NOMO-1 treated with dmso at 0.1 percent for 144 hours (cell line): ENCODE measurements around the gene CALML3.

Experiments used
- DNase-seq: peaks from one replicate; lab custom pipeline; 2025; ENCODE audit not compliant: unreplicated experiment; lab: John Stamatoyannopoulos, UW

The CALML3 gene

DNA sequence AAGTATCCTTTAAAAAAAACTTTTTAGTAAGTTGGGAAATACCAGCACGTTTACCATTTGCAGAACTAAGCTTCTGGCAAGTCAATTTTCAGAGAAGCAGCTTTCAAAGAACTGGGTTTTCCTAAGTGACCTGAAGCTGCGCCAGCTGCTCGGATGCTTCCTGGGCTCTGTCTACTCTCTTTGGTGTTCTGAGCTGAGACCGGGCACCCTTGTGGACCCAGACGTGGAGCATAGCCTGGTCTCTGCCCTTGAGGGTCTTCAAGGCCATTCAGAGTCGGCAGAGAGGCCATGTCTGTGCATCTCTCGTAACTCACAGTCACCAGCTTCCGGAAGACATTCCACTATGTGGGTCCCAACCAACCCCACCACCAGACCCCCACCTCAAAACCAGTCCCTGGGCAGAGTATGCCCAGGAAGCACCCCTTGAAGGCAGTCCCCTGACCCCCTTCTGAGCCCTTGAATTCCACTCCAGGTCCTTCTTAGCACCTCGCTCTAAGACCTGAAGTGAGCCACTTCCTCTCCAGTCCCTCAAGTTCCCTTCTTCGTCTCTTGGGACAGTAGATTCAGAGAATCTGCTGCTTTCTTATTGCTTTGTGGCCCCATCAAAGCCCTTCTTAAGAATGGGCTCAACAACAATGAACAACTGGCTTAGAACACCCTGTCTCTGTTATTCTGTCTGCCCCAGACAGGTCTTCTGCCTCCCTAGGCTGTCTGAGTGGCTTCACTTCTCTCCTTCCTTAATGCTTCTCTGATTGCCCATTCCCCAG, 33.9 kb upstream of the CALML3 start:
- DNase-seq = no peak

DNA sequence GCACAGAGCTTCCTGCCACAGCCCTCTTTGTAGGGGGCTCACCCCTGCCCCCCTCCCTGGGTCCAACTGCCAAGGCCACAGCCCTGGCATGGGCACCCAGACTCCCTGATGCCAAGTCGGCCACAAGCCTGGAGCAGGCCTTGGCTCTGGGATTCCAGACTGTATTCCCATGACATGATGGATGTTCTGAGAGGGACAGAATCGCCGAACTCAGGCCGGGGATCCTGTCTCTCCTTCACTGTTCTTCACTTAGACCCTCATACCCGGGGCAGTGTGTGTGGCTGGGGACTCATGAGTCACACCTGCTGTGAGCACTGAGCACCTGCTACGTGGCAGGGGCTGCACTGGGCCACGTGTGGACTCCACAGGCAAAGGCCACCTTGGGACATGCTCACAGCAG, 33.3 kb upstream of the CALML3 start:
- no peak for DNase-seq

DNA sequence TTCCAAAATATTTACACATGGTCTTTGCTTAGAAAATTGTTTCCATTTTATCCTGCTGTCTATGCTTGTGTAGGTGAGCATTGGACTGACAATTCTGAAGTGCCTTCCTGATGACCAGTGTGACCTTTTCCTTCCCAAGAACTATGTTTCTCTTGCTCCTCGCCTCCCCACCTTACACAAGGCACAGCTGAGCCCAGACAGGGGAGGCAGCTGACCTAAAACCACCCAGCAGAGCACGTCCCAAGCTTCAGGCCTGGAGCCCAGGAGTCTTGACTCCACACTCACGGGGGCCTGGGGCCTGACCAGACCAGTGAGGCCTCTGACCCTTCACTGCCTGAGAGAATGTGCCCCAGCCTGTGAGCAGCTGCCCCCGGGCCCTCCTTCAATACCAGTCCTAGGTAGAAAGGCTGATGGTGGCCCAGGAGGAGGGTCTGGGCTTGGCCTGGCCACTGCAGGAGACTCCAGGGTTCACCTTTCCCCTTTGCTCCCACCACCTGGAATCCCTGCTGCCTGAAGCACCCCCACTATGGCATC, 32.4 kb upstream of the CALML3 start:
- DNase-seq = no peak

DNA sequence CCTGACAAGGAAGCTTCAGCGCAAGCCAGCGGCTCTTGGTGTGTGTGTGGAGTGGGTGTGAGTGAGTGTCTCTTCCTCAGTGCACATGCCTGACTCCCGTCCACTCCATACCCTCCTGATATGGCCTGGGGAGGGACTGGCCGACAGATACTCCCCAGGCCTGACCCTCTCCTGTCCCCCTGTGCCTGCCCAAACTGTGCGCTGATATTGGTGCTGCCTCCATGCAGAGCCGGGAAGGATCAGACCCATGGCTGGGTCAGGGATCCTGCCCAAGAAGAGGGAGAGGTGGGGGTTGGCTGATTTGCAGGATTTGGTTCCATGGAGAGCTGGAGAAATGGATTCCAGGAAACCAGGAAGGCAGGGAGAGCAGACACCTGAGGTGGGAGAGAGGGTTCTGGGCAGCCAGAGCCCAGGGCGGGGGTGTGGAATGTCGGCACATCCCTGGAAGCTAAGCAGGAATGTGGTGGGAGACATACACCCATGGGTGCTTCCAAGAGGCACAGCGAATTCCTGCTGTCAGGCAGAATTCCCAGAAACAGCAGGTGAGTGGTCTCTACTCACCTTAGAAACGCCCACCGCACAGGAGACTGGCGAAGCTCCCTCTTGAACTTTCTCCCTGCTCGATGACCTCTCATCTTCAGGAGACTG, 31.7 kb upstream of the CALML3 start:
- DNase-seq = no peak

DNA sequence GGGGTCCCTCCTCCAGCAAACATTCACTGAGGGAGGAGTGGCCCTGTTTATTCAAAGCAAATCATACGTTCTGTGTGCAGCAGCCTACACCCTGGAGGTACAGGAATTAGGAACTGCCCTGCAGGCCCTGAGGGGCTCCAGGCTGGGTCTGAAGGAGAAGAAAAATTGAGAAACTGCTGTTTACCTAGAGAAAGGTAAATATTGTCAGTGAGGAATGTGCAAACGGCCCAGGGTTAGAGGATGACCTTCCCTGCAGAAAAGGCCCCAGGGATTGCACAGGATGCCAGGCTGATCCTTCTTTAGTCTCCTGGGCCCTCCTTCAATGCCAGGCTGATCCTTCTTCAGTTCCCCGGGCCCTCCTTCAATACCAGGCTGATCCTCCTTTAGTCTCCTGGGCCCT, 31.1 kb upstream of the CALML3 start:
- no peak for DNase-seq

DNA sequence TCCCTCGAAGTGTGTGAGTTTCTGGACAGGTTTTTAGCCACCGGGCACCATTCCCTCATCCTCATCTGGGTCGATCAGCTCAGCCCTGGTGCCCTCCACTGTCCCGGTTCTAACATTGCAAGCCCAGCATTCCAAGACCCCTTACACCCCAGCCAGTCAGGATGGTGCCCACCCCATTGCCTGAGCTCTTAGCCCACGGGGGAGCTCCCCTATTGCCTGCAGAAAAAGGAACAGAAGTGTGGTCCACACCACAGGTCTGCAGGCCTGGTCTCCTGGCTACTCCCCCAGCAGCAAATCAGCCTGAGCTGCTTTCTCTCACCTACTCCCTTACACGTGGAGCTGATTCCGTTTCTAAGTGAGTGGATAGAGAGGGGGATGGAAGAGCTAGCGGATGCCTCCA, 30.1 kb upstream of the CALML3 start:
- no peak for DNase-seq

DNA sequence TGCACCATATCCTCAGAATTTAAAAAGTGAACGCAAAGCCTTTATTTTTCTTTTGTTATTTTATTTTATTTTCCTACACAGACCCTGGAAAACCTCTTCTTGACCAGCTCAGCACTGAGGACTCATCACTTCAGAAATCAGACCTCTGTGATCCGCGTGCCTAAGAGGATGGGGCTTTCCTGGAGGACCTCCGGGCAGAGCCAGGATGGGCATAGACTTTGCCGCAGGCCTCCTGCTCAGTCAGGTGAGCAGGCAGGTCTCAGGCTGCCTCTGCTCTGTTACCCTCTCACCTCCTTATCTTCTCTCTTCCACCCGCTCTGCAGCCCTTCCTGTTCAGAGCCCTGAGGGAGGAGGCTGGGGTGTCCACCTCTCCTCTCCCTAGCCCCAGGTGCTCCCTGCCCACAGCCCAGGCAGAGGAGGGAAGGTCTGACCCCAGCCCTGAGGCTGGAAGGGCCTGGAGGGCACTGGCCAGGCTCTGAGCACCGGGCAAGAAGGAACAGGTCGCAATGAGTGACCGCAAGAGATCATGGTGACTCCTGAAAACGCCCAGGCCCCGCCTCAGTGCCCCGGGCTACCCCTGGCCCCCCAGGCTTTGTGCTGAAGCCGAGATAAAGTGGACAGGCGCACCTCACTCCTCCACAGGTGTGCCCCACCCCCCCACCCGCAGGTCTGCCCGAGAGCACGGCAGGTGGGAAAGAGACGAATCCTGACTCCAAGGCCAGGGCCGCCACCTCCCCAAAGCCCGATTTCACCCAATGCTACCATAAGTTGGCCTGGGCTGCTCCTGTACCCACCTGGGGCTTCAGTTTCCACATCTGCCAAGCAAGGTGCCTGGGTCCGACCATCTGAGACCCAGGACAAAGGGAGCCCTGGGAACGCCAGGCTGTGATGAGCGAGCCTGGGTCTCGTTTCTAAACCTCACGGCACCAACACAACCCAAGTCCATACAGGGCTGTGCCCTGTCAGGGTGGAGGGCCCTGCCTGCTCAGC, 28.2 kb upstream of the CALML3 start:
- DNase-seq = no peak

DNA sequence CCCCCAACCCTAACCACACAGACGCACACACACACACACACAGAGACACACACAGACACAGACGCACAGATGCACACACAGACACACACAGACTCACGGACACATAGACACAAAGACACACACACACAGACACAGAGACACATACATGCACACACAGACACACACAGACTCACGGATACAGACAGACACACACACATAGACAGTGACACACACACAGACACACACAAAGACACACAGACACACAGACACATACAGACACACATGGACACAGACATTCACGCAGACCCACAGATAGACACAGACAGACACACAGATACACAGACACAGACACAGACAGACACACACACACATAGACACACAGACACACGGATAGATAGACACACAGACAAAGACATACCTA, 27.5 kb upstream of the CALML3 start:
- no peak for DNase-seq

DNA sequence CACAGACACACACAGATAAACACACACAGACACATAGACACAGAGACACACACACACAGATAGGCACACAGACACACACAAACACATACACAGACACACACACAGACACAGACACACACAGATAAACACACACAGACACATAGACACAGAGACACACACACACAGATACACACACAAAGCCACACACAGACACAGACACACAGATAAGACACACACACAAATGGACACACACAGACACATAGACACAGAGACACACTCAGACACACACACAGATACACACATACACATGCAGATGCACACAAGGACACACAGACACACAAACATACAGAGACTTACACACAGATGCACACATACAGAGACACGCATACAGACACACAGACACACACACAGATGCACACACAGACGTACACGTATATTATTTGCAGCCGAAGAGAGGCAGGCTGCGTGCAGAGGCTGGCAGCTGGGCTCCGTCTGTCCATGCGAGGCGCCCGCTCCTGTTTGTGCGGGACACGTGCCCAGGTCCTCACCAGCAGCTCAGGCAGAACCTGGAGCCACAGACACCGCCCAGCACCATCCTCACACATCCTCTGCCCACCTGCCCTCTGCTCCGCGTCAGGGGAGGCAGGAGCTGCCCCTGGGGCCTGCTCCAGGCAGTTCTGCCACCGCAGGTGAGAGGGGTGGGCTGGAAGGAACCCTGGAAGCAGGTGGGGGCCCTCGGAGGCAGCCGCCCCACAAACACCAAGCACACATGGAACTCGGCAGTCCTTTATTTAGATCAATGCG, 26.6 kb upstream of the CALML3 start:
- no peak for DNase-seq

DNA sequence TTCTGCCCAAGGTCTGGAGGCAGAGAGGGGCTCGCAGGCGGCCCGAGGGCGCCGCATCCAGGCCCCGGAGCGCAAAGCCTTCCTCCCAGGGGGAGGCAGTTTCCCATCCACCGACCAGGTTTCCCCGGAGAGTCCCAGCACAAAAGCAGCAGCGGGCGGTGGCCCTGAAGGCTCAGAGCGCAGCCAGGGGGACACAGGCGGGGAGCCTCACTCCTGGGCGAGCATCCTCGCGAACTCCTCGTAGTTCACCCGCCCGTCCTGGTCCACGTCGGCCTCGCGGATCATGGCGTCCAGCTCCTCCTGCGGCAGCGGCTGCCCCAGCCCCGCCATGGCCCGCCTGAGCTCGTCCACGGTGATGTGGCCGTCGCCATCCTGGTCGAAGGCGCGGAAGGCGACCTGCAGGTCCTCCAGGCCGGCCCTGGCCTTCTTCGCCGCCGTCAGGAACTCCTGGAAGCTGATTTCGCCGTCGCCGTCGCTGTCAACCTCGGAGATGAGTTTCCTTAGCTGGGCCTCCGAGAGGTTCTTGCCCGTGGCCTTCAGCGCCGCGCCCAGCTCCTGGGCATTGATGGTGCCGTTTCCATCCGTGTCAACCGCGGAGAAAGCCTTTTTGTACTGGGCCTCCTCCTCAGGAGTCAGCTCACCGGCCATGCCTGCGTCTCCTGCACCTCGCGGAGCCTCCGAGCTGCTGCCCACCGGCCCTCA, 25.8 kb upstream of the CALML3 start:
- DNase-seq = no peak

DNA sequence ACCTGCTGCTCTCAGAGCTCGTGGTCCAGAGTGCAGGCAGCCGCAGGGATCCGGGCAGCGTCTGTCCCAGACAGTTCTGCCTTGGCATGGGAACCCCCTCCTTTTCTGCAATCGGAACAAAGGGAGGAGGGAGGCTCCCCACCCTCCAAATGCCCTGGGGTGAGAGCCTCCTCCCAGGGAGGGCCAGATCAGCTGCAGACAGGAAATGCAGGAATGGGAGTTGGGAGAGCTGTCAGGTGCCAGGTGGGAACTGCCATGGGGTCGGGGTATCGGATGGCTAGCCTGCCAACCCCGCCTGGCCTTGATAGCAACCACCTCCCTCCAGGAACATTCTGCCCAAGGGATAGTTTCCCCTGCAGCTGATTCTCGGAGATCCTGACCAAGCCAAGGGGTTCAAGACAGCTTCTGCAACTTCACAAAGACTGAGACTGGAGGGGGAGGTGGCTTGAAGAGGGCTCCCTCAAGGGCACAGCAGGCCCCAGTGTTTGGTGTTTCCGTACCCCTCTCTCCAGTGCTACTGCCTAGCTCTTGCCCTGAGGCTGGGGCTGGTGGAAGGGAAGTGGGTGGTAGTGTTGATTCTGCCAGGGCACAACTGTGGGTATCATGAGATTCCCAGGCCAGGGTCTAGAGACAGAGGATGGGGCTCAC, 25.1 kb upstream of the CALML3 start, which contains the start of gene CALML5:
Gene CALML5, minus strand, starts transcription at position 78 of the 648 bp plus-strand sequence. CDS start 132 bp downstream, outside the sequence.
- no peak for DNase-seq

DNA sequence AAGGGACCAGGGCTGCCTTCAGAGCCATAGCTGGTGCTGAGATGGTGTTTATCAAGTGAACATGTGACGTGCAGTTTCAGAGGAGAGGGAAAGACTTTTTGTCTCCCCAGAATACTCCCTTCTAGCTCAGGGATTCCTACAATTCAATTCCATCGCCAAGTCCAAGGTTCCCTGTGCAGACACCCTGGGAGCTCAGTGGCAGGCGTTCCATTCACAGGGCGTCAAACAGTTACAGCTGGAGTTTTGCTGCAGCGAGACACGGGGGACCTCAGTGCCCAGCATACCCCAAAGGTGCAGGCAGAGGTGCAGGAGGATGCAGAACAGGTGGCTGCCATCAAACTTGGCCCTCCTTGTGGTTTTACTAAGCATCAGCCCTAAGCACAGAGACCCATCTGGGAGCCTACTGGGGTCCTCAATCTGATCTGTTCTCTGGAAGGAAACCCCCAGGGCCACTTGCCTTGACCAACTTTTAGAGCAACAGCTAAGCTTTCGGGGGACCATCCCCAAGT, 24.5 kb upstream of the CALML3 start:
- DNase-seq = no peak

DNA sequence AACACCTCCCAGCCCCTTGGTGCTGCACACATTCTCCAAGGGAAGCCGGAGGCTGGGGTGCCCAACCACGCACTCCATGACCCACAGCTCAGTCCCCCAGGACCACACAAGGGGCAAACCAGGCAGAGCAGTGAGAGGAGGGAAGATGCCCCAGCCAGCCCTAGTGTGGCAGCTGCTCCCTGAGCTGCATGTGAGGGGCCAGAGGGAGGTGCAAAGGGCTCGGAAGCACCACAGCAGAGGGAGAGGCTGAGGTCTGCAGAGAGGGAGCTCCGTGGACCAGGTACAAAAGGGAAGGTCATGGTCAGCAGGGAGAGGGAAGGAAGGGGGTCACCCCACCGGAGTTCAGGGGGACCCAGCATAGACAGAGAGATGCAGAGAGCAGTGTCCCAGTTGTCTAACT, 23.9 kb upstream of the CALML3 start:
- no peak for DNase-seq

DNA sequence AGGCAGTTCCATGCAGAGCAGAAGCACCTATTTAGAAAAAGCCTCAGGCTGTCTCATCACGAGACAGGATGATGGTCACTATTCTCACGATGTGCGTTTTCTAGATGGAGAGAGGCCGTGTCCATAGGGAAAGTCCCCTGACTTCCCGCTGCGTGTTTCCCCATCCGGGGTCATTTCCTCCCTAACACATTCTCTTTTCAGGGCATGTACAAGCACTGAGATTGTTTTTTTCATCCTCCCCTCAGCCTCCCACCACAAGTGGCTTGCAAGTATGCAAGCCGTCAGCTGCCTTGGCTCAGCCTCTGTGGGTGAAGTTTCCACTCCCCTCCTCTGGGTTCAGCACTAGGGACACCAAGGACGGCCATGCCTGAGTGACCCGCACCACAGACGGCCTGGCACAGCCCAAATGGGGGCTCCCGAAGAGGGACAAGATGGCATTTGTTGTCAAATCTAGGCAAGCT, 22.7 kb upstream of the CALML3 start:
- DNase-seq = no peak

DNA sequence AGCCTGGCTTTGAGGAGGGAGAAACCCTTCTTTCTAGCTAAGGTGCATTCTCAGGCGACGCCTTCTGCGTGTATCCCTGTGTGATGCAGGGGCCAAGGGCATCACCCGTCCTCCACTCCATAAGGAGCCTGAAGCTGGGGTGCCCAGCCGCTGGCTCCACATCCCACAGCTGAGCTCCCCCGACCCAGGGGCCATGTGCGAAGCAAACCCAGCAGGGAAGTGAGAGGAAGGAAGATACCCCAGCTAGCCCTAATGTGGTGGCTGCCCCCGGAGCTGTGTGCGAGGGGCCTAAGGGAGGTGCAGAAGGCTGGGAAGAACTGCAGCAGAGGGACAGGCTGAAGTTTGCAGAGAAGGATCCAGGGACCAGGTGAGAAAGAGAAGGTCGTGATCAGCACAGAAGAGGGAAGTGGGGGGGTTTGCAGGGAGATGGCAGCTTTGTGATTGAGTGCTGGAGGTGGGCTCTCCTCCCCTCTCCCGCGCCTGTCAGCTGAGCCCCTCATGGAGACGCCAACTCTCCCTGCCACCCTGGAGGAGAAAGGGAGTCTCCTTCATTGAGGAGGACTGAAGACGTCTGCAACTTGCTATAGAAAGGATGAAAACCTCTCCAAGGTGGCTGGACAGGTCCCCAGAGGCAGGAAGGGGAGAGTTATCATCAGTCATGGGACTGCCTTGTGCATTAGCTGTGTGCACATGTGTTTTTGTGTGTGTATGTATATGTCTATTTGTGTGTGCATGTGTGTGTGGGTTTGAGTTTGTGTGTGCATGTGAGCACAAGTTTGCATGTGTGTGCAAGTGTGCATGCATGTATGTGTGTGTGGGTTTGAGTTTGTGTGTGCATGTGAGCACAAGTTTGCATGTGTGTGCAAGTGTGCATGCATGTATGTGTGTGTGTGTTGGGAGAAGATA, 21.9 kb upstream of the CALML3 start:
- no peak for DNase-seq

DNA sequence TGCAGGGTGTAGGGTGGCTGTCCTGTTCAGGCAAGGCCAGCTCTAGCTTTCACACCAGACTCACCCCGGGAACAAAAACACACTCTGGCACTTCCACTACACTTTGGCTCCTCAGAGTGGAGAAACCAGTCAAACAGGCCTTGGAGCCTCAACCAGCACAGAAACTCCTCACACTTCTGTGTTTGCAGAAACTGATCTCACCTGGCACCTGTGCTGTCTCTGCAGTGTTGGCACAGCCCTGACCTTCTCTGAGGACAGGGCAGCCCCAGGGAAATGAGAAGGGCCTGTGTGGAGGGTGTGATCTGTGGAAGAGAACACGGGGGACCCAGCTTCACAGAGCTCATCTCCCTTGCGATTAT, 21.3 kb upstream of the CALML3 start:
- DNase-seq = no peak

DNA sequence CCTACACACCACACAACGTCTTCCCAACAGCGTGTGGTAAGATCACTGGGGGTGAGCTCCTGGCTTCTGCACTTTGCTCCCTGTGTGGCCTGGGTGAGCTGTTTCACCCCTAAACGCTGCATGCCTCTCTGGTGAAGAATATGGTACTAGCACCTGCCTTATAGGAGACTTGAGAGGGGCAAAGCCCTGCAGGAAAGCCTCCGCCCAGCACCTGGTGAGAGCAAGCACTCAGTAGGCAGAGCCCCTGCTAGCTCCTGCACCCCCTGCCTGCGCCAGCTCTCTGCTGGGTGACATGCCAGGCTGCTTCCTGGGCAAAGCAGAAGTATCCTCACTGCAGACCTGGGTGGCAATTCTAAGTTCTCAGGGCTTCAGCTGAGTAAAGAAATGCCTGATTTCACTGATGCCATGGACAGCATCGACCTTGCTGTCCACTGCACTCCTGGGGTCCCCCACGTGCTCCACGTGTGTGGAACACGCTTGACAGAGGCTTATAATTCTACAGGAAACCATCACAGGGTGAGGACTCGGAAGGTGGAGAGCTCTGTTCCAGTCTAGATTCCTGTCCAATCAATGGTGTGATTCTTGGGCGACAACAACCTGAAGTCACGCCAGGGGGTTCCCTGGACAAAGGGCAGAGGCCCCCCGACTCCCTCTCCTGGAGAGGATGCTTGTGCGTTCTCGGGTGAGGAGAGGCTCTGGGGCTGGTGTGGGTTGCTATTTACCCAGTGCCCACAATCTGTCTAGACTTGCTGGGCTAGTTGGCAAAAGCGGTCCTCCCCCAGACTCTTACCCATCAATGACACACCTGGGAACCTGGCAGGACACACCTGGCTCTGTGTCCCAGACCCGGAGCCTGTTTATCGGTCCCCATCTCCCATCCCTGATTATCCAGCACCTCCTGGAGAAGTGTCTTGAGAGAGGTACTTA, 20.4 kb upstream of the CALML3 start:
- DNase-seq = no peak
